Skin of body (tissue), 2 donors: Measurements from ENCODE around the gene LAD1. TPM values are rescaled to one million over a fixed set of nuclear protein-coding genes. Genes with fewer than 3 reads are reported as not detected.
A peak's percentile ranks its signal among the peaks of the same experiment; 100 is the strongest.

Experiments
- DNase-seq: peaks from one replicate; lab custom pipeline; 2025; lab: John Stamatoyannopoulos, UW
- total RNA-seq: library from RNA; depleted of rRNA; stranded (reverse); fragments of >200 nt; gene quantifications from one replicate; pipeline ENCODE4 v1.2.3, GENCODE V29; 2014

Gene LAD1
- total RNA-seq, 1 donor from 2014 or later = 35.7 TPM

DNA sequence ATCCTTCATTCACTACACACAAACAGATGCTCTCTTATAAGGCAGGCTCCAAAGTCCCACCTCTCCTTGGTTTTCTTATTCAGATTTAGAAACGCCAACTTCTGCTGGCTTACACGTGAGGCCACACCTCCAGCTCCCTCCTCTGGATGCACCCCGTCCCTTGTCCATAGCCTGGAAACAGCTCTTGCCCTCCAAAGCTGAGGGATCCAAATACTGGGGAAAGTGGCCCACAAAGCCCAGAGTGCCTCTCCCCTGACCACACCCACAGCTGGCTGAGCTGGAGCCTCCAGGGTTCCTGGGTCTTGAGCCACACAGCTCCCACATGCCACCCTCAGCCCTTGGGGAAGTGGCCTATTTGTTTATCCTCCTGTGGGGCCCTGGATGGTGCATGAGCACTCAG lies 4.5 kb downstream of the LAD1 start:
- no peak for DNase-seq

GRCh38 chr1:201393076-201393475 lies 6.0 kb downstream of the LAD1 start:
- no peak for DNase-seq

DNA sequence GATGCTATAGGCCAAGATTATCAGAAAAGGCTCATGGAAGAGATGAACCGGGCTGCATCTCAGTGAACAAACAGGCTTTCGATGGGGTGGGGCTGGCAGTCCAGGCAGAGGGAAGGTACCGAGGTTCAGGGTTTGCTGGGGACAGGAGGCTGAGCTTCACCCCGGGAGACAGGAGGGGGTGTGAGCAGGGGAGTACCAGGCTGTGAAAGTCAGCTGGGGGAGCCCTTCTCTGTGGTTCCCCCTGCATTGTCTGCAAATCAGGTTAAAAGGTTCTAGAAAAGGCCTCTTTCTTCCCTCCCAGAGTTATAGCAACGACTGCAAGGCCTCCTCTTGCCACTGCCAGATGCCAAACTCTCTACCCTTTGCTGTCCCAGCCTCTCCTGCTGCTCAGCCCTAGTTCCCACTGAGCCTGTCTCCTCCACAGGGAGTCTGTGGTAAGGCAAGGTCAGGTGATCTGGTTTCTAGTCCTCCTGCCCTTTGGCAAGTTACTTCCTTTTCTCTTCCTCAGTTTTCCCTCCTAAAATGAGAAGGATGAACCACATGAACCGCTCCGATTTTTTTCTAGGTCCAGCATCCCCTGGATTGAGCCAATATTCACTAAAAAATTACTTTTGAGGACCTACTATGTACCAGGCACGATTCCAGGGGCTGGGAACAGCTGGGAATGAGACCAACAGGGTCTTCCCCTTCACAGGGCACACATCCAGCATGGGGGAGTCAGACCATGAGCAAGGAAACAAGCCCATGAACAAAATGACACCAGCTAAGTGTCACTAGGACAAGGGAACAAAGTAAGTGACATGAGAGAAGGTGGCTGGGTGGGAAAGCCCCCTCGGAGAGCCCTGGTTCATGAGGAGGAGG lies 7.2 kb downstream of the LAD1 start:
- no peak for DNase-seq

GRCh38 chr1:201391225-201391624 lies 7.9 kb downstream of the LAD1 start:
- no peak for DNase-seq

DNA sequence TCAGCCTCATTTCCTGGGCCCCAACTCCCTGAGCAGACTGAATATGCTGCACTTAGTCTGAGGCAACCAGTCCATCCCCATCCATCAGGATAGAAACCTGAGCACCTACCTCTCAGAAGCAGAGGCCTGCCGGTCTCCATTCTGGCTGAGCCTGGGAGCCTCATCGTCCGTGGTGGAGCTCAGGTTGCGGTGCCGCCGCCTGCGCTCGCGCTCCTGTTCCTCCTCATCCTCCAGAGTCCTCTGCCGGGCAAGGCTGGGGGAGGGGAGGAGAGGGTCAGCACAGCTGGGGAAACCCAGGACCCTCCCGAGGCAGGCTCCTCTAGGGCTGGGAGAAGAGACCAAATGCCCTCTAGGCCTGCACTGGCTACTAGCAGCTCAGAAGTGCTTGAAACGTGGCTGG lies 10.1 kb downstream of the LAD1 start:
- DNase-seq = no peak

- no peak for DNase-seq
These were observed 12.9 kb downstream of the LAD1 start for GRCh38 chr1:201386208-201386607.

DNA sequence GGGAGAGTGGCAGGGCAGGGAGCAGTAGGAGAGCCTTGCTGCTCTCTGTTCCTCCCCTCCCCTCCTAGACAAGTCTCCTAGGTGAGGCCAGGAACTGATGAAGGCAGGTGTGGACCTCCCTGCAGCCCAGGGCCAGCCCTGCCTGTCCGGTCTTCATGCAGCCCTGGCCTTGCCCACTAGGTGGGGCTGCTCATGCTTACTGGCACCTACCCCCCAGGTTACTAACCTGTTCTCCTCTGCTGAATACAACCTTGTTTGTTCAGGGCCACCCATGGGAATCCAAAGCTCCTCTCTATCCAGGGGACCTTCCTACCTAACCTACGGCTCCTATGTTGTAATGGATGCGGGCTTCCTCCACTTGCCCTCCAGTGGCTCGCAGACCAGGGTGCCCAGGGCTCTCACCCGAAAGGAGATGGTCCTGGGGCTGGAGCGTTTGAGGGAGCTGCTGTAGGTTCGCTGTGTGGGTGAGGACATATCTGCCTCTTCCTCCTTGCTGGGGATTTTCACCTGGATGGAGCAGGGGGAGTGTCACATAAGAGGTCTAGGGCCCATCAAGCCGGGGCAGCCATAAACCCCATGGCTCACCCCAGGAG lies 13.7 kb downstream of the LAD1 start:
- DNase-seq = no peak

GRCh38 chr1:201384406-201384782 lies 14.7 kb downstream of the LAD1 start:
- no peak for DNase-seq

GRCh38 chr1:201383647-201384405 lies 15.3 kb downstream of the LAD1 start:
- peak; percentile 94 for DNase-seq

GRCh38 chr1:201381130-201381529 lies 18.0 kb downstream of the LAD1 start:
- peak; percentile 3 for DNase-seq

DNA sequence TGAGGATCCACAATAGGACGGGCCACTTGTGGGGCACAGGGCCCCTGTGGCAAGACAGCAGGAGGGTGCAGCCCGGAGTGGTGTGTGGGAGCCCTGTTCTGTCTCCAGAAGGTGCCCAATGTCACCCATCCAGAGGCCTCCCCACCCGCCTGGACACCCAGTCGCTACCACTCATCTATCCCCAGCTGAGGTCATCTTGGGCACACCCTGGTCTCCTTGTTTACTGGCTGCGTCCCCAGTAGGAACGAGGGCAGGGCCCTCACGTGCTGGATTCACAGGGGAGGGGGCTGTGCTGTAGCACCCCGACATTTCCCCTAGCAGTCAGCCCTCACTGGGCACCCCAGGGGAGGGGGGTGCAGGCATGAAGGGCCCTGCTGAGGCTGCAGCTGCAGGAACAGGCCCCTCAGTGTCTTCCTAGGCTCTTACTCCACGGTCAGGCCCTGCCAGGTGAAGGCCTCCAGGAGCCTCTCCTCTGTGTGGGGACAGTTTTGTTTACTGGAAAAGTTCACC lies 19.3 kb downstream of the LAD1 start:
- DNase-seq = no peak

GRCh38 chr1:201378804-201379203 lies 20.3 kb downstream of the LAD1 start:
- no peak for DNase-seq

- no peak for DNase-seq
These were observed 21.5 kb downstream of the LAD1 start, which contains the start of gene TNNT2 for GRCh38 chr1:201377611-201378092. TSS of gene TNNT2 (minus strand) at chr1:201377680. CDS start at chr1:201373254, 4,426 bp downstream.

GRCh38 chr1:201376464-201377374 lies 22.4 kb downstream of the LAD1 start:
- DNase-seq = no peak

- no peak for DNase-seq
These were observed 23.0 kb downstream of the LAD1 start for GRCh38 chr1:201376107-201376463.

DNA sequence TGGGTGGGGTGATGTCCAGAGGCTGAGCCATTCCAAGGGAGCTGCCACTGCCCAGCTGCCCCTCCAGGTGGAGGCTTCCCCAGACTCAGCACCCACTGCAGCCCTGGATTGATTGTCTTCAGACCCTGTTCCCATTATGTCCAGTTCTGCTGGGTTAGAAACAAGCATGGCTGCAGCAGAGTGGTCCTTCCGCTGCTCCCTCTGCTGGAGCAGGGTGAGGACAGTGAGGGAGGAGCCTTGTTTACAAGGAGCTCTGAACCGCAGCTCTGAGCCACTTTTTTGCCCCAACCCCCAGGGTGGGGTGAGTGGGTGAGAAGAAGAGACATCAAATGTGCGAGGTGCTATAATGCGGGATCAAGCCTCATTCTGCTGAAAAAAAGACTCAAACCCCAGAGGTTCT lies 24.0 kb downstream of the LAD1 start:
- no peak for DNase-seq

GRCh38 chr1:201374364-201374763 lies 24.8 kb downstream of the LAD1 start:
- no peak for DNase-seq

GRCh38 chr1:201371792-201372191 lies 27.3 kb downstream of the LAD1 start:
- DNase-seq = no peak

- no peak for DNase-seq
These were observed 27.8 kb downstream of the LAD1 start for GRCh38 chr1:201371276-201371675.

DNA sequence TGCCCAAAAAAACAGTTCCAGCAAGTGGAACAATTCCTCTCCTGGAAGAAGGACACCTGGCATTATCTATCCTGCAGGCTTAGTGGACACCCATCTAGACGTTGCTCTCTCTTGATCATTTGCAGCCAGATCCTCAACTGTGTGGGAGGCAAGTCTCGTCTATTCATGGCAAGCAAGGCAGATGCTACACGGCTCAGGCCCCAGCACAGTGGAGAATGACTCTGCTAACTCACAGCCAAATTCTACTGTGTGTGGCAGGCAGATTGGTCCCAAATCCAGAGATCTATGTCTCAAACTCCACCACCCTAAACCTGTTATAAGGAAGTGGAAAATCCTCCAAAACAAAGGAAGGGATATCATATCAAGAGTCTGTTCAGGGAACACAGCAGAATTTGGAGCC lies 28.6 kb downstream of the LAD1 start:
- no peak for DNase-seq

GRCh38 chr1:201369209-201369608 lies 29.9 kb downstream of the LAD1 start:
- no peak for DNase-seq
